GM23248 (cell line): ENCODE results near the gene UBL5. TPM values are rescaled to one million over a fixed set of nuclear protein-coding genes. Genes with fewer than 3 reads are reported as not detected.

Source experiments
- DNase-seq: peaks from one replicate; pipeline ENCODE4 v3.0.0-alpha.2; 2015
- H2AFZ ChIP-seq: fragments of 200-600 bp; sonication (generic); 2 replicates; pipeline ENCODE4 v1.6.1; 2016; ENCODE audit warnings: antibody characterized with exemption
- H3F3A ChIP-seq: fragments of 200-600 bp; sonication (generic); 2 replicates; pipeline ENCODE4 v1.6.1; 2016; ENCODE audit warnings: mild to moderate bottlenecking, antibody characterized with exemption, mixed run types; ENCODE audit not compliant: insufficient read depth
- H3K27ac ChIP-seq: fragments of 200-600 bp; sonication (generic); 2 replicates; pipeline ENCODE4 v1.5.1; 2016; ENCODE audit warnings: mild to moderate bottlenecking
- H3K27me3 ChIP-seq: fragments of 200-600 bp; sonication (generic); replicated peaks from 2 replicates; pipeline ENCODE4 v1.6.1; 2016; ENCODE audit warnings: mild to moderate bottlenecking; ENCODE audit not compliant: insufficient read depth
- H3K36me3 ChIP-seq: fragments of 200-600 bp; sonication (generic); 2 replicates; pipeline ENCODE4 v1.6.1; 2016; ENCODE audit warnings: low read depth, mild to moderate bottlenecking
- H3K4me1 ChIP-seq: fragments of 200-600 bp; sonication (generic); 2 replicates; pipeline ENCODE4 v1.6.1; 2016; ENCODE audit warnings: mild to moderate bottlenecking; ENCODE audit not compliant: insufficient read depth
- H3K4me2 ChIP-seq: fragments of 200-600 bp; sonication (generic); one replicate; pipeline ENCODE4 v1.6.1; 2016; ENCODE audit warnings: mild to moderate bottlenecking; ENCODE audit not compliant: unreplicated experiment
- H3K4me3 ChIP-seq: fragments of 200-600 bp; sonication (generic); 2 replicates; pipeline ENCODE4 v1.5.1; 2016; ENCODE audit warnings: mild to moderate bottlenecking
- H3K79me2 ChIP-seq: fragments of 200-600 bp; sonication (generic); 2 replicates; pipeline ENCODE4 v1.6.1; 2016; ENCODE audit warnings: mild to moderate bottlenecking; ENCODE audit not compliant: insufficient read depth
- H3K9ac ChIP-seq: fragments of 200-600 bp; sonication (generic); 2 replicates; pipeline ENCODE4 v1.6.1; 2016; ENCODE audit warnings: mild to moderate bottlenecking
- H3K9me2 ChIP-seq: fragments of 200-600 bp; sonication (generic); 2 replicates; pipeline ENCODE4 v1.6.1; 2016; ENCODE audit warnings: mixed run types, mild to moderate bottlenecking, moderate library complexity; ENCODE audit not compliant: insufficient read depth
- H3K9me3 ChIP-seq: fragments of 200-600 bp; sonication (generic); one replicate; pipeline ENCODE4 v1.6.1; 2017; ENCODE audit warnings: low read depth
- H4K20me1 ChIP-seq: fragments of 200-600 bp; sonication (generic); 2 replicates; pipeline ENCODE4 v1.6.0; 2016; ENCODE audit not compliant: insufficient read depth
- EZH2 ChIP-seq: fragments of 200-600 bp; sonication (generic); IDR thresholded peaks from 2 replicates; pipeline ENCODE4 v1.6.1; 2018; ENCODE audit warnings: antibody characterized with exemption, mild to moderate bottlenecking; ENCODE audit not compliant: insufficient read depth, poor library complexity, severe bottlenecking
- EZH2phosphoT487 ChIP-seq: fragments of 200-600 bp; sonication (generic); IDR thresholded peaks from 2 replicates; pipeline ENCODE4 v1.6.1; 2018; ENCODE audit warnings: antibody characterized with exemption, moderate library complexity, mild to moderate bottlenecking, low read depth; ENCODE audit not compliant: insufficient read depth
- WGBS, 2 experiments: methylation state at CpG; one replicate each; pipeline ENCODE4 v1.1.6; 2015 to 2017; ENCODE audit warnings: low lambda C conversion rate in 2 of 2, low coverage in 1 of 2; ENCODE audit errors: missing lambda C conversion rate in 2 of 2; 5-methylcytosine and 5-hydroxymethylcytosine counted together
- in situ Hi-C: fragments of 300-500 bp; cut with MboI; formaldehyde crosslinking; loops from 2 replicates; pipeline ENCODE4 v1.15.0; 2020
- polyA plus RNA-seq: library from polyadenylated mRNA; unstranded; fragments of >200 nt; fragmentation: Nextera tagmentation; extraction: Ambion mirVana; gene quantifications from 2 replicates; pipeline ENCODE4 v1.2.1, GENCODE V29; 2016
- total RNA-seq: library from RNA; depleted of rRNA; stranded (reverse); fragments of >200 nt; shearing (Covaris generic); gene quantifications from 2 replicates; pipeline ENCODE4 v1.2.3, GENCODE V29; 2014

UBL5 gene
- total and polyA plus RNA-seq, 2 experiments from 2014 or later = 392 to 605 TPM

GRCh38 chr19:9865732-9866501 is 38.2 kb downstream of the UBL5 start:
- in situ Hi-C loops = no loop called here
- no peak for DNase-seq
- Histone ChIP-seq H4K20me1 (no peaks in the 10 kb centered on the region), H3K4me3 (no peak overlapping the region), H3K36me3 (no peaks in the 10 kb centered on the region), H3K9me3 (no peaks in the 10 kb centered on the region), H3F3A (no peaks in the 10 kb centered on the region), H3K9me2 (no peaks in the 10 kb centered on the region), H3K27ac (no peak overlapping the region), H3K4me2 (no peak overlapping the region), H3K79me2 (no peaks in the 10 kb centered on the region), H2AFZ (no peak overlapping the region), H3K4me1 (no peaks in the 10 kb centered on the region), H3K9ac (no peak overlapping the region), H3K27me3 (no peaks in the 10 kb centered on the region)
- 54 to 56% methylated on average over 13 to 16 of the region's 16 CpGs for WGBS, 2 experiments
- no peak for TF ChIP-seq EZH2phosphoT487
- TF ChIP-seq EZH2 = no peak

GRCh38 chr19:9868983-9869617 is 41.4 kb downstream of the UBL5 start:
- Histone ChIP-seq H3K4me1 (no peaks in the 10 kb centered on the region), H3K36me3 (no peaks in the 10 kb centered on the region), H3K4me2 (no peak overlapping the region), H3K9ac (no peak overlapping the region), H3K9me2 (no peaks in the 10 kb centered on the region), H3K9me3 (no peaks in the 10 kb centered on the region), H4K20me1 (no peaks in the 10 kb centered on the region), H3F3A (no peaks in the 10 kb centered on the region), H3K79me2 (no peaks in the 10 kb centered on the region), H3K27ac (no peak overlapping the region), H3K27me3 (no peaks in the 10 kb centered on the region), H2AFZ (no peak overlapping the region), H3K4me3 (no peak overlapping the region)
- in situ Hi-C loops = no loop called here
- WGBS, 2 experiments = 23 to 27% methylated on average over 7 of the region's 7 CpGs
- no peak for DNase-seq
- TF ChIP-seq EZH2 = no peak
- TF ChIP-seq EZH2phosphoT487 = no peak

DNA sequence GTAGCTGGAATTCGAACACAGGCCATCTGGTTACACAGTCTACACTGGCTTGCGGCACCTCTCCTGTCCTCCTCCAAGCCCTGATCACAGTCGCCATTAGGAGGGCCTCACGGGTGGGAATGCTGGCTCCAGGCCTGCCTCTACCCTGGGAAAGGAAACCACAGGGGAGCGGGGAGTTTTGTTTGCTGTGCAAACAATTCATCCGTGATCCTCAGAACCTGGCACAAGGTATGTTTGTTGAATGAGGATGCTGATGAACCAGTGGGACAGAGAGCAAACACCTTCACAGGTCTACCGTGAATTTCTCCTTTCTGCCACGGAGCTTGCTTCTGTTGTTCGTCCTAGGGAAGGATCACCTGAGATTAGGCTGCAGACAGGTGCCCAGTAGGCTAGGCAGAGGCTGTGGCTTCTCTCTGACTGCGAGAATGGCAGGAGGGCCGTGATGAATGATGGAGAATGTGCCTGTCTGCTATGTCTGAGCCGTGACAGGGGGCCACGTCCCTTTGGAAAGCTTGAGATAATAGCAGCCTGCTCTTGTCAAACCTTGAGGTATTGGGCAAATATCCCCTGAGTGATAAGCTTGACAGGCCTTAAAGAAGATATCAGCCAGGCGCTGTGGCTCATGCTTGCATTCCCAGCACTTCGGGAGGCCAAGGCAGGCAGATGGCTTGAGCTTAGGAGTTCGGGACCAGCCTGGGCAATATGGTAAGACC is 44.1 kb downstream of the UBL5 start:
- Histone ChIP-seq H3K9me3 (no peaks in the 10 kb centered on the region), H3K36me3 (no peaks in the 10 kb centered on the region), H3K4me1 (no peaks in the 10 kb centered on the region), H4K20me1 (no peaks in the 10 kb centered on the region), H3K27me3 (no peaks in the 10 kb centered on the region), H3K4me3 (no peak overlapping the region), H3K9ac (no peak overlapping the region), H2AFZ (no peak overlapping the region), H3K9me2 (no peaks in the 10 kb centered on the region), H3K79me2 (no peaks in the 10 kb centered on the region), H3F3A (no peaks in the 10 kb centered on the region), H3K27ac (no peak overlapping the region), H3K4me2 (no peak overlapping the region)
- in situ Hi-C loops = no loop called here
- WGBS, 2 experiments = 61 to 70% methylated on average over 16 of the region's 16 CpGs
- TF ChIP-seq EZH2 (no peak), EZH2phosphoT487 (no peak)
- no peak for DNase-seq

GRCh38 chr19:9872618-9873242 is 45.0 kb downstream of the UBL5 start:
- Histone ChIP-seq H3K4me2 (no peak overlapping the region), H3K9me2 (no peaks in the 10 kb centered on the region), H3K36me3 (no peaks in the 10 kb centered on the region), H3F3A (no peaks in the 10 kb centered on the region), H2AFZ (no peak overlapping the region), H3K4me3 (no peak overlapping the region), H3K9me3 (no peaks in the 10 kb centered on the region), H3K27ac (no peak overlapping the region), H3K79me2 (no peaks in the 10 kb centered on the region), H3K9ac (no peak overlapping the region), H3K27me3 (no peaks in the 10 kb centered on the region), H3K4me1 (no peaks in the 10 kb centered on the region), H4K20me1 (no peaks in the 10 kb centered on the region)
- in situ Hi-C loops = no loop called here
- WGBS, 2 experiments = 84 to 85% methylated on average over 8 of the region's 8 CpGs
- no peak for TF ChIP-seq EZH2
- TF ChIP-seq EZH2phosphoT487 = no peak
- no peak for DNase-seq
